ENCODE results near the gene XRCC5.
A peak's percentile ranks its signal among the peaks of the same experiment; 100 is the strongest.

The XRCC5 gene

DNA sequence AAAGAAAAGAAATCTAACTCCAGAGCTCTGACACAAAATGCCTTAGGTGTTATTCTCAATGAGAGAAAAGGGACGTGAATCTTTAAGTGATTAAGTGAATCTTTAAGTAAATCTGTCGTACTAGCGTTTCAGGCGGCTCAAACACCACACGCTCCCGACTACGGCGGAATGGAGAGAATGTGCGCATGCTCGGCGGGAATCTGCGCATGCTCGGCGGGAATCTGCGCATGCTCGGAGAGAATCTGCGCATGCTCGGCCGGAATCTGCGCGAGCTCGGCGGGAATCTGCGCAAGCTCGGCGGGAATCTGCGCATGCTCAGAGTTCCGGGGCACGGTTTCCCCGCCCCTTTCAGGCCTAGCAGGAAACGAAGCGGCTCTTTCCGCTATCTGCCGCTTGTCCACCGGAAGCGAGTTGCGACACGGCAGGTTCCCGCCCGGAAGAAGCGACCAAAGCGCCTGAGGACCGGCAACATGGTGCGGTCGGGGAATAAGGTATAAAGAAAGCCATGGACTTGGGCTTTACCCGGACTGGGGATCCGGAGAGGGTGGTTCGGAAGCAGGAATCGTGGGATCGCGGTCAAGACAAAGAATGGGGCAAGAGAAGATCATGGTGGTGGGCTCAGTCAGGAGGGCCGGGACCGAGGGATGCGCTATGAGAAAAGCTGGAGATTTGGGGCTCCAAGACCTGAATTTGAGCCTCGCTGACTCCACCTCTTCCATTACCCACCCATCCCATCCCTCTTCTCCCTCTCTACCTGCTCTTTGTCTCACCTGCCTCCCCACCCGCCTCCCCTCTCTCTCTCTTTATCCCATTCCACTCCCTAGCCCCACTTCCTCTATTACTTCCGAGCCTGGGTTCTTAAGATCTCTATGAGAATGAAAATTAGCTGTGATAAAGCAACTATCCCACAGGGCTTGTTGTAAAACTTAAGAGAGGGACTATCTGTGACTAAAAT is at the start of gene XRCC5:
Gene XRCC5, plus strand, starts transcription at position 382 of the 955 bp plus-strand sequence. Its CDS starts 89 bp downstream, at position 471.
- Histone ChIP-seq H3K4me1 (ENCODE audit: insufficient read depth, low read length, severe bottlenecking) (peaks cover 41% of the 10 kb centered on the region), H3K27ac (ENCODE audit: low read depth, low read length, poor library complexity, severe bottlenecking) (peak within 1 kb of the TSS; percentile 67), H3K9ac (ENCODE audit: low read length) (peak within 1 kb of the TSS; percentile 98), H3F3A (ENCODE audit: insufficient read depth, low read length) (0 out of 2 replicates have a peak, but pooled peaks cover 7% of the 10 kb centered on the region), H3K4me3 (ENCODE audit: low read depth, low read length, poor library complexity, severe bottlenecking) (peak within 1 kb of the TSS; percentile 91), H2AFZ (ENCODE audit: low read length) (no peak within 1 kb of the TSS), H3K36me3 (ENCODE audit: insufficient read depth, low read length) (peaks cover 40% of the 10 kb centered on the region), H3K9me2 (ENCODE audit: low read depth, low read length) (no peaks in the 10 kb centered on the region), H4K20me1 (ENCODE audit: insufficient read depth, low read length) (no peaks in the 10 kb centered on the region), H3K27me3 (ENCODE audit: insufficient read depth, low read length) (no peaks in the 10 kb centered on the region), H3K4me2 (ENCODE audit: low read length) (peak within 1 kb of the TSS; percentile 87), H3K9me3 (ENCODE audit: low read length) (no peaks in the 10 kb centered on the region), H3K79me2 (ENCODE audit: insufficient read depth, low read length) (peaks cover 28% of the 10 kb centered on the region)
- TF ChIP-seq, protein P1, sequence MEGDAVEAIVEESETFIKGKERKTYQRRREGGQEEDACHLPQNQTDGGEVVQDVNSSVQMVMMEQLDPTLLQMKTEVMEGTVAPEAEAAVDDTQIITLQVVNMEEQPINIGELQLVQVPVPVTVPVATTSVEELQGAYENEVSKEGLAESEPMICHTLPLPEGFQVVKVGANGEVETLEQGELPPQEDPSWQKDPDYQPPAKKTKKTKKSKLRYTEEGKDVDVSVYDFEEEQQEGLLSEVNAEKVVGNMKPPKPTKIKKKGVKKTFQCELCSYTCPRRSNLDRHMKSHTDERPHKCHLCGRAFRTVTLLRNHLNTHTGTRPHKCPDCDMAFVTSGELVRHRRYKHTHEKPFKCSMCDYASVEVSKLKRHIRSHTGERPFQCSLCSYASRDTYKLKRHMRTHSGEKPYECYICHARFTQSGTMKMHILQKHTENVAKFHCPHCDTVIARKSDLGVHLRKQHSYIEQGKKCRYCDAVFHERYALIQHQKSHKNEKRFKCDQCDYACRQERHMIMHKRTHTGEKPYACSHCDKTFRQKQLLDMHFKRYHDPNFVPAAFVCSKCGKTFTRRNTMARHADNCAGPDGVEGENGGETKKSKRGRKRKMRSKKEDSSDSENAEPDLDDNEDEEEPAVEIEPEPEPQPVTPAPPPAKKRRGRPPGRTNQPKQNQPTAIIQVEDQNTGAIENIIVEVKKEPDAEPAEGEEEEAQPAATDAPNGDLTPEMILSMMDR (IDR thresholded peaks at IDR 0.05; ENCODE audit: low read length) = no peak
- TF ChIP-seq EZH2 (IDR thresholded peaks at IDR 0.05; ENCODE audit: borderline replicate concordance, low read length) = no peak

DNA sequence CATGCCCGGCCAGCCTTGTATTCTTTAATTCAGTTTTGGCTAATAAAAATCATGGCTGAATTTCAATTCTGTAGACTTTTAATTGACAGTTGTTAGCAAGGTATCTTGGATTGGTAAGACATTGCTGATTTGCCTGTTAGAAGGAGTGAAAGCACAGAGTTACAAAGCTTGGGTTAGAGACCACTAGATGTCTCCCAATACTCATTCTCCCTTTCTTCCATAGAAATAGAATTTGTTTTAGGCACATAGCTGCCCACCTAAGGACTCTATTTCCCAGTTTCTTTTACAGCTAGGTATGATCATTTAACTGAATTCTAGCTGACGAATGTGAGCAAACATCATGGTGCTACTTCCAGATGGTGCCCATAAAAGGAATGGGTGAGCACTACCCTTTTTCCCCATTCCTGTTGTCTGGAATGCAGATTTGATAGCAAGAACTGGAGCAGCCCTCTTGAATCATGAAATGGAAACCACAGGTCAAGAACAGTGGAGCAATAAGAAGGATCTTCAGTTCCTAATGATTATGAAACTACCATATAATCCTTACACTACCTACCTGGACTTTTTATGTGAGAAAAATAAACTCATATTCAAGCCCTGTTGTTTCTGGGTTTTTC is 45.0 kb upstream of the XRCC5 start:
- Histone ChIP-seq H3K4me2 (ENCODE audit: low read length) (no peak overlapping the region), H3F3A (ENCODE audit: insufficient read depth, low read length) (no peaks in the 10 kb centered on the region), H3K36me3 (ENCODE audit: insufficient read depth, low read length) (no peaks in the 10 kb centered on the region), H3K4me3 (ENCODE audit: low read depth, low read length, poor library complexity, severe bottlenecking) (no peak overlapping the region), H3K4me1 (ENCODE audit: insufficient read depth, low read length, severe bottlenecking) (no peaks in the 10 kb centered on the region), H4K20me1 (ENCODE audit: insufficient read depth, low read length) (no peaks in the 10 kb centered on the region), H3K9me2 (ENCODE audit: low read depth, low read length) (no peaks in the 10 kb centered on the region), H3K9ac (ENCODE audit: low read length) (no peak overlapping the region), H3K79me2 (ENCODE audit: insufficient read depth, low read length) (no peaks in the 10 kb centered on the region), H3K9me3 (ENCODE audit: low read length) (peaks cover 2% of the 10 kb centered on the region; the same call in 1 of the 2 replicates), H3K27ac (ENCODE audit: low read depth, low read length, poor library complexity, severe bottlenecking) (no peak overlapping the region), H3K27me3 (ENCODE audit: insufficient read depth, low read length) (peaks cover 3% of the 10 kb centered on the region; the same call in 1 of the 2 replicates), H2AFZ (ENCODE audit: low read length) (no peak overlapping the region)
- TF ChIP-seq EZH2 (IDR thresholded peaks at IDR 0.05; ENCODE audit: borderline replicate concordance, low read length) = no peak
- TF ChIP-seq, protein P1 (IDR thresholded peaks at IDR 0.05; ENCODE audit: low read length) = peak; percentile 17; the same call in 1 of the 2 replicates

DNA sequence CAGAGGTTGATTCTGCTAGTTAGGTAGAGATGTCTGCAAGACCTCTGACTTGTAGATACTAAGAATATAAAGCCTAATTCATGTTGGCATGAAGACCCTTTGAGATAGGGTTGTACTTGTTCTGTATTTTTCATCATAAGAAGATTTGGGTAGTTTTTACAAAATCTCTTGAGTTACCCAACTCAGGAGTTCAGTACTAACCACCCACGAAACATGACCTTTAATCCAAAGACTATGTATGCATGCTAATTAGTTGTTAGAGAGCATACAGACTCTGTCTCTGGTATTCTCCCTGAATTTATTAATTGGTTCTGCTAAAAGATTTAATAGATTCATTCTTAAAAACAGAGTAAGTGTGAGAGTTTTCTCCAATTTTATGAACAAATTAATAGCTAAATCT is 44.5 kb upstream of the XRCC5 start:
- Histone ChIP-seq H3K4me3 (ENCODE audit: low read depth, low read length, poor library complexity, severe bottlenecking) (no peak overlapping the region), H3F3A (ENCODE audit: insufficient read depth, low read length) (no peaks in the 10 kb centered on the region), H3K9ac (ENCODE audit: low read length) (no peak overlapping the region), H3K9me2 (ENCODE audit: low read depth, low read length) (no peaks in the 10 kb centered on the region), H3K36me3 (ENCODE audit: insufficient read depth, low read length) (no peaks in the 10 kb centered on the region), H4K20me1 (ENCODE audit: insufficient read depth, low read length) (no peaks in the 10 kb centered on the region), H3K79me2 (ENCODE audit: insufficient read depth, low read length) (no peaks in the 10 kb centered on the region), H3K27ac (ENCODE audit: low read depth, low read length, poor library complexity, severe bottlenecking) (no peak overlapping the region), H3K4me2 (ENCODE audit: low read length) (no peak overlapping the region), H3K27me3 (ENCODE audit: insufficient read depth, low read length) (no peaks in the 10 kb centered on the region), H2AFZ (ENCODE audit: low read length) (no peak overlapping the region), H3K9me3 (ENCODE audit: low read length) (no peaks in the 10 kb centered on the region), H3K4me1 (ENCODE audit: insufficient read depth, low read length, severe bottlenecking) (no peaks in the 10 kb centered on the region)
- no peak for TF ChIP-seq EZH2 (IDR thresholded peaks at IDR 0.05; ENCODE audit: borderline replicate concordance, low read length)
- TF ChIP-seq, protein P1 (IDR thresholded peaks at IDR 0.05; ENCODE audit: low read length) = no peak

Measured in OCI-LY1 (cell line).